ENCODE data around the gene NTRK1. TPM values are rescaled to one million over a fixed set of nuclear protein-coding genes. Genes with fewer than 3 reads are reported as not detected.

Gene NTRK1
- total and polyA plus RNA-seq, 8 donors = 0.23 to 1.2 (median 0.92) TPM; not detected in 3

GRCh38 chr1:156826630-156827029 is 34.0 kb upstream of the NTRK1 start:
- no peak for DNase-seq
- Histone ChIP-seq H3K36me3 (no peaks in the 10 kb centered on the region), H3K4me3 (no peak overlapping the region), H3K4me1 (no peaks in the 10 kb centered on the region), H3K27me3 (peaks cover 0 to 11% (median 4%) of the 10 kb centered on the region in 3 donors), H3K27ac (no peak overlapping the region), H3K9me3 (no peaks in the 10 kb centered on the region)
- TF ChIP-seq POLR2AphosphoS5 (IDR thresholded peaks at IDR 0.05) (no peak), POLR2A (IDR thresholded peaks at IDR 0.05) (no peak), EP300 (IDR thresholded peaks at IDR 0.05) (no peak), CTCF (IDR thresholded peaks at IDR 0.05) (no peak)
- 40 to 75% (median 59%) methylated on average over 1 of the region's 1 CpG for WGBS, 5 donors
- intact Hi-C loops (cut with DNase I; ENCODE audit: low total_unique reads) = no loop called here

GRCh38 chr1:156828400-156829124 is 32.1 kb upstream of the NTRK1 start:
- no peak overlapping the region for H3K4me3 ChIP-seq

GRCh38 chr1:156832434-156832833 is 28.2 kb upstream of the NTRK1 start:
- H3K27me3 ChIP-seq = peaks cover 0 to 50% (median 4%) of the 10 kb centered on the region in 3 donors
- H3K4me1 ChIP-seq = no peaks in the 10 kb centered on the region
- H3K27ac ChIP-seq = no peak overlapping the region
- H3K4me3 ChIP-seq = no peak overlapping the region
- 54 to 72% (median 59%) methylated on average over 5 of the region's 5 CpGs for WGBS, 5 donors
- intact Hi-C loops (cut with DNase I; ENCODE audit: low total_unique reads) = no loop called here
- H3K9me3 ChIP-seq = no peaks in the 10 kb centered on the region
- TF ChIP-seq CTCF (IDR thresholded peaks at IDR 0.05) (no peak), POLR2A (IDR thresholded peaks at IDR 0.05) (no peak), POLR2AphosphoS5 (IDR thresholded peaks at IDR 0.05) (no peak), EP300 (IDR thresholded peaks at IDR 0.05) (no peak)
- H3K36me3 ChIP-seq = no peaks in the 10 kb centered on the region
- DNase-seq = no peak

More at GRCh38 chr1:156828400-156829124, 32.1 kb upstream of the NTRK1 start:
- Histone ChIP-seq H3K27ac (no peak overlapping the region), H3K36me3 (no peaks in the 10 kb centered on the region), H3K9me3 (no peaks in the 10 kb centered on the region), H3K27me3 (peaks cover 0 to 22% (median 4%) of the 10 kb centered on the region in 3 donors), H3K4me1 (no peaks in the 10 kb centered on the region)
- 67 to 76% (median 69%) methylated on average over 18 of the region's 18 CpGs for WGBS, 5 donors
- intact Hi-C loops (cut with DNase I; ENCODE audit: low total_unique reads) = no loop called here
- TF ChIP-seq POLR2A (IDR thresholded peaks at IDR 0.05) (no peak), POLR2AphosphoS5 (IDR thresholded peaks at IDR 0.05) (no peak), EP300 (IDR thresholded peaks at IDR 0.05) (no peak), CTCF (IDR thresholded peaks at IDR 0.05) (no peak)
- no peak for DNase-seq

- Histone ChIP-seq H3K27ac (no peak overlapping the region), H3K4me3 (no peak overlapping the region), H3K9me3 (no peaks in the 10 kb centered on the region), H3K27me3 (peaks cover 0 to 62% (median 4%) of the 10 kb centered on the region in 3 donors), H3K36me3 (no peaks in the 10 kb centered on the region), H3K4me1 (no peaks in the 10 kb centered on the region)
- intact Hi-C loops (cut with DNase I; ENCODE audit: low total_unique reads) = no loop called here
- WGBS, 5 donors = 38 to 47% (median 41%) methylated on average over 2 of the region's 2 CpGs
- no peak for TF ChIP-seq POLR2A (IDR thresholded peaks at IDR 0.05)
- TF ChIP-seq EP300 (IDR thresholded peaks at IDR 0.05) = no peak
- TF ChIP-seq CTCF (IDR thresholded peaks at IDR 0.05) = no peak
- TF ChIP-seq POLR2AphosphoS5 (IDR thresholded peaks at IDR 0.05) = no peak
- DNase-seq = peak in 1 of 2 donors; percentile 52
Measured at GRCh38 chr1:156833603-156834002, 27.1 kb upstream of the NTRK1 start.

Data from stomach (tissue), 9 donors.